Measurements from ENCODE around the gene ANKRD34A. TPM values are rescaled to one million over a fixed set of nuclear protein-coding genes. Genes with fewer than 3 reads are reported as not detected.

Gene ANKRD34A
- total and polyA plus RNA-seq, 2 experiments from 2014 or later, result 2.7 to 5.7 TPM

GRCh38 chr1:145986551-145986950 lies 22.2 kb upstream of the ANKRD34A start:
- DNase-seq (ENCODE audit: low read depth in 1 of 2, low spot score in 1 of 2), result no peak
- H3K4me3 ChIP-seq, result no peak overlapping the region
- H3K36me3 ChIP-seq, result no peaks in the 10 kb centered on the region
- peaks cover 44% of the 10 kb centered on the region for H3K4me1 ChIP-seq (ENCODE audit: low read depth)
- TF ChIP-seq CTCF (IDR thresholded peaks at IDR 0.05; ENCODE audit: low read depth, low read length), result no peak
- peak overlapping the region; percentile 94 for H3K27ac ChIP-seq
- no peaks in the 10 kb centered on the region for H3K9me3 ChIP-seq (ENCODE audit: low read depth)
- no peaks in the 10 kb centered on the region for H3K27me3 ChIP-seq

DNA sequence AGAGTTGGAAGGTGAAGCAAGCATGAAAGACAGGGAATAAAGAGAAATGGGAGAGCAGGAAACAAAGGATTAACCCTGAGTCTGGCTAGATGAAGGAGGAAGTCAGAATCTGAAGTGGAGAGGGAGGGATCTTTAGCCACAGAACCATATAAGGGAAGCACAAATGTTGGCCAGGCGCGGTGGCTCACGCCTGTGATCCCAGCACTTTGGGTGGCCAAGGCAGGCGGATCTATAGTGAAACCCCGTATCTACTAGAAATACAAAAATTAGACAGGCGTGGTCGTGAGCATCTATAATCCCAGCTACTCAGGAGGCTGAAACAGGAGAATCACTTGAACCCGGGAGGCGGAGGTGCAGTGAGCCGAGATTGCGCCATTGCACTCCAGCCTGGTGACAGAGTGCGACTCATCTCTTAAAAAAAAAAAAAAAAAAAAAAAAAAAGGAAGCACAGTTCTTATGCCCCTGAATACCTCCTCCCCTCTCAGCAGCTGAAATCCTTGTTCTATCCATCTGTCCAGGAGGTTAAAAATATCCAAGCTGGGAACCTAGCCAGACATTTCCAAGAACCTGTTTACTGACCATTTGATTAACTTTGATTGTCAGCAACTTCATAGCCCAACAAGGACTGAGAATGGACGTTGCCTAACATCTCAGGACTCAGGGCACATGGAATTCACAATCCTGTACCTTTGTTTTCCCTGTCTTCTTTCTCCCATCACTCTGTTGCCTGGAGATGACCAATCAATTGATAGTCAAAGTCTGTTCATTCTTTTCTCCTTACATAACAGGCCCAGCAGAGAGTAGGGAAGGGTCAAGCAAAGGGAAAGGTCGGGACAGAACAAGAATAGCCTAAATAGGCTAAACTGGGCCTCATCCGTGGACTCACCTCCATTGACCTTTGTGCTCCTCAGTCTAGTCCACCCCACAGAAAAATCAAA lies 21.4 kb upstream of the ANKRD34A start:
- Histone ChIP-seq H3K4me1 (ENCODE audit: low read depth) (peaks cover 52% of the 10 kb centered on the region), H3K27me3 (no peaks in the 10 kb centered on the region), H3K27ac (peak overlapping the region; percentile 94), H3K4me3 (no peak overlapping the region), H3K36me3 (no peaks in the 10 kb centered on the region), H3K9me3 (ENCODE audit: low read depth) (no peaks in the 10 kb centered on the region)
- no peak for TF ChIP-seq CTCF (IDR thresholded peaks at IDR 0.05; ENCODE audit: low read depth, low read length)
- peak; percentile 75 to 76 for DNase-seq (ENCODE audit: low read depth in 1 of 2, low spot score in 1 of 2)

DNA sequence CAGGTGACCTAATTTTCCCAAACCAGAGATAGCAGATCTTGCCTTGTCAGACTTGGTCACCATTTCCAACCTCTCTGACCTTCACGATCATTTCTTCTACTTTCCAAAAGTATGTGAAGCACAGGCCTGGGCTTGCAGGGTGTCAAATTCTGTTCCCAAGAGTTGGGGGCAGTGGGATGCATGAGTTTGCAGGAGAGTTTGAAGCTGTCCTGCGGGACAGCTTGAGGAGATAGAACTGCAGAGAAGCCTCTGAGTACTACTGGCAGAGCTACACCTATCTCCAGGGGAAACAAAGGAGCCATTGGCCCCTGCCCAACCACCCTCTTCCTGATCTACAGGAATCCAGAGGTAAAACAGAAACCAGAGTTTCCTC lies 20.7 kb upstream of the ANKRD34A start:
- H3K27ac ChIP-seq, result peak overlapping the region; percentile 94
- H3K36me3 ChIP-seq, result no peaks in the 10 kb centered on the region
- DNase-seq (ENCODE audit: low read depth in 1 of 2, low spot score in 1 of 2), result no peak
- no peak for TF ChIP-seq CTCF (IDR thresholded peaks at IDR 0.05; ENCODE audit: low read depth, low read length)
- H3K4me3 ChIP-seq, result no peak overlapping the region
- H3K4me1 ChIP-seq (ENCODE audit: low read depth), result peaks cover 55% of the 10 kb centered on the region
- H3K9me3 ChIP-seq (ENCODE audit: low read depth), result no peaks in the 10 kb centered on the region
- no peaks in the 10 kb centered on the region for H3K27me3 ChIP-seq

GRCh38 chr1:145983960-145984830 lies 19.8 kb upstream of the ANKRD34A start:
- H3K36me3 ChIP-seq, result no peaks in the 10 kb centered on the region
- no peak for TF ChIP-seq CTCF (IDR thresholded peaks at IDR 0.05; ENCODE audit: low read depth, low read length)
- H3K4me1 ChIP-seq (ENCODE audit: low read depth), result peaks cover 60% of the 10 kb centered on the region
- H3K9me3 ChIP-seq (ENCODE audit: low read depth), result no peaks in the 10 kb centered on the region
- no peak overlapping the region for H3K4me3 ChIP-seq
- peak overlapping the region; percentile 94 for H3K27ac ChIP-seq
- DNase-seq (ENCODE audit: low read depth in 1 of 2, low spot score in 1 of 2), result no peak
- H3K27me3 ChIP-seq, result no peaks in the 10 kb centered on the region

DNA sequence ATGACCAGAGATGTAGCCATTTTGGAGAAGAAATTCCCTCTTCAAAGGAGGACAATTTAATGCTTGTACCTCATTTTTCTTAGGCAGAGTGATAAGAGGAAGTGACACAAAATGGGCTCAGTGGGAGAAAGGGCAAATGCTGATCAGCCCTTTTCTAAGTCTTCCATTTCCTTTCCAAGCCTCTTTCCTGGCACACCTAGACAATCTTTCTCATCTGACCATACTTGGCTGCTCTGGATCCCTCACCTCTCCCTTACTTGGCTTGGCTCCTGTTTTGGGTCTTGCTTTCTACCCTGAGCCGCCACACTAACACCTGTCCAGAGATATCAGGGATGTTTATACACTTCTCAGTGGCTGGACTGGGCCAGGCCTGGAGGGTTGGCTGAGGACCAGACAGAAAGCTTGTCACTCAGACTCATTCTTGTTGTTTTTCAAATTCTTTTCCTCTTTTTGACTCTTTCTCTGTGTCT lies 18.9 kb upstream of the ANKRD34A start:
- no peaks in the 10 kb centered on the region for H3K27me3 ChIP-seq
- no peaks in the 10 kb centered on the region for H3K9me3 ChIP-seq (ENCODE audit: low read depth)
- peaks cover 69% of the 10 kb centered on the region for H3K4me1 ChIP-seq (ENCODE audit: low read depth)
- no peak overlapping the region for H3K27ac ChIP-seq
- H3K4me3 ChIP-seq, result no peak overlapping the region
- no peaks in the 10 kb centered on the region for H3K36me3 ChIP-seq
- TF ChIP-seq CTCF (IDR thresholded peaks at IDR 0.05; ENCODE audit: low read depth, low read length), result no peak
- no peak for DNase-seq (ENCODE audit: low read depth in 1 of 2, low spot score in 1 of 2)

Data from cardiac muscle cell (in vitro differentiated cells and primary cell).